GM19099 (cell line): ENCODE measurements around the gene KCNG1.

Experiments used
- POLR2A ChIP-seq: IDR thresholded peaks from 3 replicates; pipeline ENCODE4 v1.6.1; 2011; ENCODE audit warnings: low read depth; ENCODE audit not compliant: insufficient read length; ENCODE audit errors: extremely low read depth

KCNG1 gene

GRCh38 chr20:51043811-51044210, 20.9 kb upstream of the KCNG1 start:
- TF ChIP-seq POLR2A: no peak

DNA sequence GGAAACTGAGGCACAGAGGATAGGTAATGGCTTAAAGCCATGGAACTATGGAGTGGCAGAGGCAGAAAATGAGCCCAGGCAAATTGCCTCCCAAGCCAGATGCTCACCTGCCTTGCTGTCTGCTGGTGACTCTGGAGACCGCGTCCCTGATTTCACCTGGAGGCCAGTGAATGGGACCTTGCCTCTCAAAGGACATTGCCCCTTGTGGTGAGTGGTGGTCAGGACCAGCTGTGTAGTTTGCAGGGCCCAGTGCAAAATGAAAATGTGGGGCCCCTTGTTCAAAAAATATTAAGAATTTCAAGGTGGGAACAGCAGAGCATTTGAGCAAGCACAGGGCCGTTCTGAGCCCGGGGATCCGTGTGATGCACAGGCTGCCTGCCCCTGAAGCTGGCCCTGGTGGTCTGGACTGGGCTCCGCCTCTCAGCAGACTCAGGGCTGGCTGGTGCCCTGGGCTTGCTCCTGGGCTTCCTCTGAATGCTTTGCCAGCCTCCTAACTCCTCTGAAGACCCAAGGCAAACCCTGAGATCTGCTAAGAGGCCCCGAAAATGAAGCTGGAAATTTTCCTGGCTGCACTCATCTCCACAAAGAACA, 19.8 kb upstream of the KCNG1 start:
- no peak for TF ChIP-seq POLR2A

DNA sequence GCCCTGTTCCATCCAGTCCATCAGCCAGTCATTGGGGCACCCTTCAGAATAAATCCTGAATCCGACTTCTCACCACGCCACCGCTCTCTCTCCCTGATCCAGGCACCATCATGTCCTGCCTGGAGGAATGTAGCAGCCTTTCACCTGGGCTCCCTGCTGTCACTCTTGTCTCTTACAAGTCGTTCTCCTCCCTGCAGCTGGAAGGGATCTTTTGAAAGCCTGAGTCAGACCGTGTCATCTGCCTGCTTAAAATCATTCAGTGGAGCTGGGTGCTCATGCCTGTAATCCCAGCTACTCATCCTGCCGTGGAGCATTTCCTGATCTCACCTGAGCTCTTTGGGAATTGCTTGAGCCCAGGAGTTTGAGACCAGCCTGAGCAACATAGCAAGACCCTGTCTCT, 19.2 kb upstream of the KCNG1 start:
- TF ChIP-seq POLR2A: no peak

DNA sequence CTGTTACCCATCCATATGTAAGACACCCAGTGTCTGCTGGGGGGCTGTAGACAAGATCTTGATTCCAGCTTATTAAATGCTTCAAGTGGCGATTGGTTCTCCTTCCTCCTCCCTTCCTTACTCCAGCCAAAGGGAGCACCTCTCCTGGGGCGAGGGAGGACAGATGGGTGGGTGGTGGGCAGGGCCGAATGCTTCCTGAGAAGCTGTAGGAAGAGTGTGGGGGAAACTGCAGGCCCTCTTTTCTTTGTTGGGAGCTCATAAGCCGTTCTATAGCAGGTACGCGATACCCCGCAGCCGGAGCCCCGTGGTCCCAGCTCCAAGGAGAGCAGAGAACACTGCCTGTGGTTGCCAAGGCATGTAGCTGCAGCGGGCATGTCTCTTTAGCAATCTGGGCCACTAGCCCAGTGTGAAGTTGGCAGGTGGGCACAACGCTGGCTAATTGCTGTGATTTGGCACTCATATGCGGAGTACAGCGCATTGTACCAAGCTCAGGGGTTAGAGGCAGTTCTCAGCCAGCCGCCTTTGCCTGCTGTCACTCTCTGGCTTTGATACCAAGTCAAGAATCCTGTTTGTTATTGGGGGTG, 14.7 kb upstream of the KCNG1 start:
- no peak for TF ChIP-seq POLR2A

GRCh38 chr20:51036827-51037531, 14.1 kb upstream of the KCNG1 start:
- no peak for TF ChIP-seq POLR2A

DNA sequence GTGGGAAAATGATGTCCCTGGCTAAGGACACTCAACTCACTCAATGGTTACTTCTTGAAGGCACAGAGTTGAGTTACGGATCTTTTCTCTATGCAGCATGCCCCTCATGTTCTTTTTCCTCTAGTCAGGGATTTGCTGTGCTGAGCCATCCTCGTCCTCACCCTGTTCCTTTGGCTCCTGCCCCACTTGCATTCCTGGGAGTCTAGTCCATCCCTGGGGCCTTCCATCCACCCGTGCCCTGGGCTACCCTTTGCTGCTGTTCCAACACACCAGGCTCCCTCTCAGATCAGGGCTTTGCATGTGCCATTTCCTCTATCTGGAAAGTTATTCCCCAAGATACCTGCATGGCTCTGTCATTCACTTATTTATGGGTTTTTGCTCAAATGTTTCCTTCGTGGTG, 13.3 kb upstream of the KCNG1 start:
- no peak for TF ChIP-seq POLR2A

- no peak for TF ChIP-seq POLR2A
Observed at GRCh38 chr20:51034988-51035656, 12.2 kb upstream of the KCNG1 start.

DNA sequence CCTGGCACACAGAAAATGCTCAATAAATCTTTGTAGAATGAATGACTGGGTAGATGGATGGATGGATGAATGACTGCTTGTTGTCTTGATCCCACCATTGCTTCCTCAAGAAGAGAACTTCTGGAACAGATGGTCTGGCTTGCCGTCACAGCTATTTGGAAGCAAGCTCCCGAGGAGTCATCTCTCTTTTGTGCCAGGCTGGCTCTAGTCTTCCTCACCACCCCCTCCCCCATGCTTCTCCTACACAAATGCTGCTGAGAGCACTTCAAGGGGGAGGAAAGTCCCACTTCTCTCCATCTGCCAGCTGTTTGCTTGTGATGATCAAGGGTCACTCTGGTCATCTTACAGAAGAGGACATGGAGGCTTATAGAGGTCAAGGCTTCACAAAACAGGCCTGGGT, 11.6 kb upstream of the KCNG1 start:
- no peak for TF ChIP-seq POLR2A

DNA sequence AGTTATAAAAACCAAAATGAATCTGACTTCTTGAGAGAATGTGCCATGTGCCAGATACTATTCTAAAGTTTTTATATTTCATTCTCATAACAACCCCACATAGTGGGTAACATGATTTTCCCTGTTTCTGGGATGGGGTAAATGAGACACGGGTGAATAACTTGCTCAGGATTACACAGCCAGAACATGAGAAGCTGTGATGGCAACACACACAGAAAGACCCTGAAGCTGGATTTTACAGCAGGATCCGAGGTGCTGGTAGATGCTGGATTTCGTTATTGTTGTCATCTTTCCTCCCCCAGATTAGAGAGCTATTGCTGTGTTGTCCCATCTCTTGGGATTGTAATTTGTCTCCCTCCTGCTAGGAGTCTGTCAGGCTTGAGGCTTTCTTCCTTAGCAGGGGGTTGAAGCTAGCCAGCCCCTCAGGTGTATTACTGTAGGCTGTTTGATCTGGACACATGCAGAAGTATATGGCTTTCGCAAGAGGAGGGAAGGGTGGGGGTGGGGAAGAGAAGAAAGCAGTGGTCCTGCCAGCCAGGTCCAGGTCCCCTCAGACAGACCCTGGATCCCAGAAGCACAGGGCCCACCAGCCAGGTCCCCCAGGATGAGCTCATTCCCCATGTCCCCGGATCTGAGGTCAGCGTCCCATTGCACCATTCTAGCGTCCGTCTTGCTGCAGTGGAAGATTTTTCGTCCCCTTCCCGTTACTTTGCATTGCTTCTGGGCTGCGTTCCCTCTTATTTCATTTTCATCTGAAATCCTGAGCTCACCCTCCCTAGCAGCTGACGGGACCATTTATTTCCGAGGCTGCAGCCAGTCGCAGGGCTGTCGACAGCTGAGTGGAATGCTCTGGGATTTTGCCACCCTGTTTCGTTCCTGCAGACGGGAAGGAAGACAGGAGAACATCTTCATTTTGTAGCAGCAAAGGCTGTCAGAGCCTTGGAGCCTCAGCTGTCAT, 7.3 kb upstream of the KCNG1 start:
- TF ChIP-seq POLR2A: no peak

DNA sequence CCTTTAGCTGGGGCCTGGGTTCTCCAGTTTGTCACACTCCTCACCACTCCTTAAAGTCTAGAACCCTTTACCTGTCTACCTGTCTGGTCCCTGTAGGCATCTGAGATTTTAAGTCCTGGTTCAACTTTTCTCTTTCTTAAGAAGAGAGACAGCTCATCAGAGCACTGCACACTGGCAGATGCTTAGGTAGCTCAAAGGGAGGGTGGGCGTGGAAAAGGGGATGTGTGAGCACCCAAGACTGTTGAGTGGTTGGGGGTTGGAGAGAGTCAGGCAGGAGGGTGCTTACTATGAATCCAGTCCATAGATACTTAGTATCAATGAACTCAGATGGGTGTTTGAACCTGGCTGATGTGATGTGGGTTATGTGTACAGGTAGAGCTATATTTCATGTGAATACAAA, 6.6 kb upstream of the KCNG1 start:
- no peak for TF ChIP-seq POLR2A

DNA sequence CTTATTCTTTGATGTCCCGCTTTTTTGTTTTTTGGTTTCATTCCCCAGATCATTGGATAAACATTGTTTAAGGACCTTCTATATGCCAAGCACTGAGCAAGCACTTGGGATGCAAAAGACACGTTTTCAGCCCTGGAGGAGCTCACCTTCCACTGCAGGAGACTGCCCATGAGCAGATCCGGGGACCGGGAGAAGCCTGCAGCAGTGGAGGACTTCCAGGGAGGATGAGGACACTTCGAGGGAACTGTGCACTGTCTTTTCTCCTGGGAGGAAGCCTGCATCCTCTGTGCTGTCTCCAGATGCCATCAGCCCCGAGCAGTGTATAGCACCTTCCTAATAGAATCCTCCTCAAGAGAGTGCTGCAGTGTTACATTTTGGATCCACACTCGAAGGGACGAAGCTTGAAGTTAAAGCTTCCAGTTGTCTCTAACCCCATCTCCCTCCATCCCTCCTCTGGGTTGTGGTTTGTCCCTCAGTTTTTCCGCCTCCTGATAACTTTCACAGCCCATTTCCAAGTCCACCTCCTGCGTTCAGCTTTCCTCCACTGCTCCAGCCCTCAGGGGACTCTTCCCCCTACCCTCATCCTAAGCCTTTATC, 5.8 kb upstream of the KCNG1 start:
- no peak for TF ChIP-seq POLR2A

- TF ChIP-seq POLR2A: no peak
Observed at GRCh38 chr20:51027035-51027795, 4.3 kb upstream of the KCNG1 start.

DNA sequence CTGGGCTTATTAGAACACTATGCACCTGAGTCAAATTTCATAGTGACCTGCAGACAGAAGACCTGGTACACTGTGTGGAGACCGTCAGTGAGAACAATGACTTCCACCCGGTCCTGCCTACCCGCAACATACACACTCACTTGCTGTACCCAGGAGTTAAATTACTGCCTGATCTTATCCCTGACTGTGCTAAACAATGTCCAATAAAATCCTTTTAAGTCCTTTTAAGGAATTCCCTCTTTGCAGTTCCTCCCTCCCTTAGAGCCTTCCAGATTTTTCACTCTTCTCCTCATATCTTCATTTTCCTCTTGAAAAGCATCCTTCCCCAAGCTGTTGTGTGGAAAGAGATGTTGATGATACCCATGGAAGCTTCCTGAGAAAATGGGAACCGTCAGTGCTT, 3.4 kb upstream of the KCNG1 start:
- no peak for TF ChIP-seq POLR2A

- no peak for TF ChIP-seq POLR2A
Observed at GRCh38 chr20:51024761-51025160, 1.9 kb upstream of the KCNG1 start.
